ENCODE data around the gene CHRNA4.

The CHRNA4 gene

DNA sequence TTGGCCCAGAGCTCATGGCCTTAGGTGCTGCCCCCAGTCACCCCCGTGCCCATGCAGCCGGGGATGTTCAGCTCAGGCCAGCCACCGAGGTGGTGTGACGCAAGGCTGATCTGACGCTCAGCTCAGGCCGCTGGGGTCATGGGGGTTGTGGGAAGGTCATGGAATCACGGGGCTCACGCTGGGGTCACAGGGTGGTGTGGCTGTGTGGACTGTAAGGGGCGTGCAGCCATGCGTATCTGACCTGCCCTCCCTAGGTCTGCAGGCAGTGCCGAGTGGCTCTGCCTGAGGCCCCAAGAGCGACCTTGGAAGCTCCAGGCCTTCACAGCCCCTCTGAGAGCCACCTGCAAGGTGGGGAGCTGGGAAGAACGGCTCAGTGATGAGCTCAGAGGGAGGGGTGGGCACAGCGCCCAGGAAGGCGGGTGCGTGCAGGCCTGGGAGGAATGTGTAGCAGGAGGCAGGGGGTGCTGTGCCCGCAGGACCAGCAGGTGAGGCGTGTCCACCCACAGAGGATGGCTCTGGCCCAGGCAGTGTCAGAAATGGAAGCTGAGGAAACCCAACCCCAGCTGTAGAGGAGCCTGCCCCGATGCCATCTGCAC, 27.8 kb downstream of the CHRNA4 start:
- DNase-seq (ENCODE audit: low read depth): no peak

DNA sequence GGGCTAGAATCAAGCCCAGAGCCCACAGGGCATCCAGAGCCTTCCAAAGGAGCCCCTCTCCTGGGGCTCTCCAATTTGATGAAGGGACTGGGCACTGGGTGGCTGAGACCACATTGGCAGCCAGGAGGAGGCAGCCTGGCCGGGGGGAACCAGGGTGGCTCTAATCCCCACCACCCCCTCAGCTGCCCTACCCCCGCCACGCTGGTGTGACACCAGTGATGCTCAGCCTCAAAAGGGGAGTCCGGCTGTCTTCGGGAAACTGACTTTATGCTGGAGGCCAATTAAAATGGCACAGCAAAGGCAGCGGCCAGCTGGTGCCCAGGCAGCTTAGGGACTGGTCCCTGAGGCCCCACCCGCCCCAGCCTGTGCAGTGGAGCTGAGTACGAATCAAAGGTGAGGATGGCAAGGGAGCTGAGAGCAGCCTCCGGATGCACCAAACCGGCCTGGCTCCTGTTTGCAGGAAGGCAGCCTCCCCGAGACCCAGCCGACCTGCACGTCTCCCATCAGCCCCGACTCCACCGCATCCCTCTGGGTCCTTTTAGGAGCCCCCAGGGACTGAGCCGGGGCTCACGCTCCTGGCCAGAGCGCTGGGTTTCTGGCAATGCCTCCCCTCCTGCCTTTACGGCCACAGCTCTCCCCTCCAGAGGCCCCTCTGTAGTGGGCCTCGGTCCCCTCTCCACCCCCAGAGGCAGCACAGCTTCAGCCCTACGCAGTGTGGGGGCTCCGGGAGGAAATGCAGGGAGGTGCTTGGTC, 28.5 kb downstream of the CHRNA4 start:
- DNase-seq (ENCODE audit: low read depth): no peak

GRCh38 chr20:63331741-63332400, 29.3 kb downstream of the CHRNA4 start:
- no peak for DNase-seq (ENCODE audit: low read depth)

DNA sequence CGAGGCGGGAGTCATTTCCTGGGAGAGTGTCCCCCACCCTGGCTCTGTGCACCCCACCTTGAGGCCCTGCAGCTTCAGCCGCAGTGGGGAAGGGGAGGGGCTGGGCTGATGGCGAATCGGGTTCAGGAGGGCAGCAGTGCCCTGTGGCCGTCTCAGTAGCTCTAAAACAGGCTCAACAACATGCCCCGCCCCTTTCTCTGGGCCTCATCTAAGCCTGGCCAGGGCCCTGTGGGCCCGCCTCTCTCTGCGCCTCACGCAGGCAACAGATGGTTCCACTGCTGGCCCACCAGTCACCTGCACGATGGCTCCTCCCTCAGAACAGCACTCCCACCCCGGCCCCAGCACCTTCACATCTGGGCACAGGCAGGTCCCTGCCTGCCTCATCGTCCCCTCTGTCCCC, 30.2 kb downstream of the CHRNA4 start:
- DNase-seq (ENCODE audit: low read depth): no peak

DNA sequence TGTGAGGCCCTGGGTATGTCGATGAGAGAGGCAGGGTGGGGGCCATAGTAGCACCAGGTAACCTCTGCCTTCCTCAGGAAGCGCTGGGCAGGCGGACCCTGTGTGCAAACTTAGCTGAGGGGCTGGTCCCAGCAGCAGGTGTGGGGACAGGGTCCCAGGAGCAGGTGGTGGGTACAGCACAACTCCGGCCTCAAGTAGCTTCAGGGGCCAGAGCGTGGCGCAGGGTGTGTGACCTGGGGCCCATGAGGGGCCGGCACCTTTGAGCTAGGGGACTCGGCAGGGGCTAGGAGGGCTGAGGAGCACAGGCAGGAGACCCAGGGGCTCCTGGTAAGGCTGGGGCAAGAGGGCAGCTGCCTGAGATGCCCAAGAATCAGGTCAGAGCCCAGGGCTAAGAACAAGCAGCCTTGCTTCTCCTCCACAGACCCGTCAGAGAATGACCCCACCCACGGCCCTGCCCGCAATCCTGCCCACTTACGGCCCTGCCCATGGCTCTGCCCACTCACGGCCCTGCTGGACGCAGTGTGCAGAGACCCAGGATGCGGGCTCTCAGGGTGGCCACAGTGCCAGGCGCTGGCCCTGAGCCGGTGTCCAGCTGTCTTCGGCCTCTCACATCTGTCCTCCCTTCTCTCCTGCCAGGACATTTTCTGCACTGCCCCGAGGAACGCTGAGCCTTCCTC, 30.9 kb downstream of the CHRNA4 start:
- DNase-seq (ENCODE audit: low read depth): no peak

- DNase-seq (ENCODE audit: low read depth): no peak
Measured at GRCh38 chr20:63329331-63330083, 31.6 kb downstream of the CHRNA4 start.

GRCh38 chr20:63328718-63329275, 32.4 kb downstream of the CHRNA4 start:
- DNase-seq (ENCODE audit: low read depth): no peak

DNA sequence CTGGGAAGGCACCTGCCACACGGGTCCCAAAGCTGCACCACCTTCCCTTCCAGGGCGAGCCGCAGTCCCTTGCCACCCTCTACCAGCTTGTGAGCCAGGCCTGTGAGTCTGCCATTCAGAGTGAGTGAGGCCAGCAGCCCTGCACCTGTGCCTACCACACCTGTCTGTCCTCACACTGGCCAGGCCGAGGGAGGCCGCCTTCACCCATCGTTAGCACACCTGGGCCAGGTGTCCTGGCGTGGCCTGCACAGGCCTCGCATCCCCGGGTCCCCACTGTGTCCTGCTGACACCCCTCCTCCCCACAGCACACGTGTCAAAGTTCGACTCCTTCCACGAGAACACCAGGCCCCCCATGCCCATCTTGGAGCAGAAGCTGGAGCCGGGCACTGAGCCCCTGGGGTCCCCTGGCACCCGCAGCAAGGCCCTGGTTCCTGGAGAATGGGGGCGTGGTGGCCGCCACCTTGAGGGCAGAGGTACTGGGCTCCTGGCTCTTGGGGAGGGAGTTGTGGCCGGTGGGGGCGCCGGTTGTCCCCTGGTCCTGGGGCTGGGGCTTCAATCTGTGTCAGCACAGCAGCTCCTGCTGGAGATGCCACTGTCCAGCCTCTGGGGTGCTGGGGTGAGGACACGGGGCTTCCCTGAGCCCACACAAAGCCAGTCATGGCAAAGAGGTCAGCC, 33.0 kb downstream of the CHRNA4 start:
- no peak for DNase-seq (ENCODE audit: low read depth)

DNA sequence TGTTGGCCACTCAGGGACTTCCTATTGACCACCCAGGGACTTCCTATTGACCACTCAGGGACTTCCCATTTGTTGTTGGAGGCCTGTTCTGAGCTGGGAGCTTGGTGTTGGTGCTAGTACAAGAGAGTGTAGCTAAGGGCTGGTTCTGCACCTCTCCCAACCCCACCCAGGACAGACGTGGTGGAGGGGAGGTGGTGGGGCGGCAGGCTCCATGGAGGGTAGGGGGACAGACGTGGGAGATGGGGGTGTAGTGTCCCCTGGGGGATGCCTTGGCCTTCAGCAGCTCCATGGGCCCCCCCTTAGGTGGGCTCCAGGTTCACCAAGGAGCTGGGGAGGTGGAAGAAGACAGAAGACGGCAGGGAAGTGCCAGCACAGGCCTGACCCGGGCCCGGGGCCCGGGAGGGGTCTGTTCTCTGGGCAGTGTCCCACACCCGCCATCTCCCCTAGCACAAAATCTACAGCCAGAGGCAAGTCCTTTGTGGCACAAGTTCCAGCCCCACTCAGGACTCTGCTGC, 33.9 kb downstream of the CHRNA4 start:
- DNase-seq (ENCODE audit: low read depth): no peak

- no peak for DNase-seq (ENCODE audit: low read depth)
Measured at GRCh38 chr20:63326314-63327230, 34.6 kb downstream of the CHRNA4 start.

DNA sequence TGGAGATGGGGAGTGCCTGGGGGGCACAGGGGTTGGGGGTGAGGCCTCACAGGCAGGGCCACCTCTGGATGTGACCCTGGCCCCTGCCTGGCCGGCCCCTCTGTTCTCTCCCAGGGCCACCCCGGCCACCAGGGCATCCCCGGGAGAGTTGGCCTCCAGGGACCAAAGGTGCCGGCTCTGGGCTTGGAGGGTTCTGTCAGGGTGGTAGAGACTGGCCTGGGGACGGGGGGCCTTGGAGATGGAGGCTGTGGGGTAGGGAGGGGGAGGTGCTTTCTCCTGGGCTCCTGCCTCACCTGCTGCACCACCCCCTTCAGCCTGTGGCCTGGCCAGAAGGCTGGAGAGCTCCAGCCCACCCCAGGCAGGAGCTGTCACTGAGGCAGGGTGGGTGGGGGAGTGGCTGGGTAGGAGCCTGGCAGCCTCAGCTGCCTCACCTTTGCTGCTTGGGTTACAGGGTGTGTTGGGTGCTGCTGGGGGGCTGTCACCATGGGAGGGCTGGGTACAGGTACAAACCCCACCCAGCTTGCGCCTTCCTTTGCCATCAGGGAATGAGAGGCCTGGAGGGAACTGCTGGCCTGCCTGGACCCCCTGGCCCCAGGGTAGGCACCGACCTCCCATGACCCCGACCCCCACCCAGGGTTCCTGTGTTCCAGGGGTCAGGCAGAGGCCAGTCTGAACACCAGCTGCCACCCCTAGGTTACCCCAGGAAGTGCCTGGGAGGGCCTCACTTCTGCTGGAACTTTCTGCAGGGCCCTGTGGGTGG, 35.4 kb downstream of the CHRNA4 start:
- DNase-seq (ENCODE audit: low read depth): no peak

GRCh38 chr20:63325021-63325471, 36.1 kb downstream of the CHRNA4 start:
- no peak for DNase-seq (ENCODE audit: low read depth)

- DNase-seq (ENCODE audit: low read depth): no peak
Measured at GRCh38 chr20:63323357-63323981, 37.7 kb downstream of the CHRNA4 start.

- no peak for DNase-seq (ENCODE audit: low read depth)
Measured at GRCh38 chr20:63322933-63323273, 38.2 kb downstream of the CHRNA4 start.

GRCh38 chr20:63322146-63322932, 38.8 kb downstream of the CHRNA4 start:
- DNase-seq (ENCODE audit: low read depth): no peak

GRCh38 chr20:63321148-63321831, 39.9 kb downstream of the CHRNA4 start:
- DNase-seq (ENCODE audit: low read depth): no peak

- no peak for DNase-seq (ENCODE audit: low read depth)
Measured at GRCh38 chr20:63320616-63321147, 40.5 kb downstream of the CHRNA4 start.

Measured in stimulated activated CD8-positive, alpha-beta memory T cell treated with anti-CD3 and anti-CD28 coated beads, Interleukin-15, amount 100 ng/mL, for 24 hours (primary cell).